Ishikawa (cell line): ENCODE measurements around the gene MYOZ3.

Experiments used
- MAX ChIP-seq: IDR thresholded peaks from 2 replicates; pipeline ENCODE4 v1.6.1; 2012
- RAD21 ChIP-seq: IDR thresholded peaks from 2 replicates; pipeline ENCODE4 v1.6.1; 2012; ENCODE audit warnings: low read depth

- TF ChIP-seq RAD21 (no peak), MAX (no peak; the same call in 1 of the 2 replicates)
Measured at GRCh38 chr5:150641006-150641570, 20.0 kb upstream of the MYOZ3 start.
